ENCODE data around the gene MYO18B.

GRCh38 chr22:25874327-25874726, 132.3 kb downstream of the MYO18B start:
- TF ChIP-seq SIN3A (IDR thresholded peaks at IDR 0.05; ENCODE audit: borderline replicate concordance, insufficient read depth, low read length) = no peak
- TF ChIP-seq TAF1 (IDR thresholded peaks at IDR 0.05; ENCODE audit: borderline replicate concordance, insufficient read depth, low read length) = no peak
- no peak for TF ChIP-seq POLR2AphosphoS5 (IDR thresholded peaks at IDR 0.05; ENCODE audit: low read depth, low read length)
- TF ChIP-seq, protein P1, sequence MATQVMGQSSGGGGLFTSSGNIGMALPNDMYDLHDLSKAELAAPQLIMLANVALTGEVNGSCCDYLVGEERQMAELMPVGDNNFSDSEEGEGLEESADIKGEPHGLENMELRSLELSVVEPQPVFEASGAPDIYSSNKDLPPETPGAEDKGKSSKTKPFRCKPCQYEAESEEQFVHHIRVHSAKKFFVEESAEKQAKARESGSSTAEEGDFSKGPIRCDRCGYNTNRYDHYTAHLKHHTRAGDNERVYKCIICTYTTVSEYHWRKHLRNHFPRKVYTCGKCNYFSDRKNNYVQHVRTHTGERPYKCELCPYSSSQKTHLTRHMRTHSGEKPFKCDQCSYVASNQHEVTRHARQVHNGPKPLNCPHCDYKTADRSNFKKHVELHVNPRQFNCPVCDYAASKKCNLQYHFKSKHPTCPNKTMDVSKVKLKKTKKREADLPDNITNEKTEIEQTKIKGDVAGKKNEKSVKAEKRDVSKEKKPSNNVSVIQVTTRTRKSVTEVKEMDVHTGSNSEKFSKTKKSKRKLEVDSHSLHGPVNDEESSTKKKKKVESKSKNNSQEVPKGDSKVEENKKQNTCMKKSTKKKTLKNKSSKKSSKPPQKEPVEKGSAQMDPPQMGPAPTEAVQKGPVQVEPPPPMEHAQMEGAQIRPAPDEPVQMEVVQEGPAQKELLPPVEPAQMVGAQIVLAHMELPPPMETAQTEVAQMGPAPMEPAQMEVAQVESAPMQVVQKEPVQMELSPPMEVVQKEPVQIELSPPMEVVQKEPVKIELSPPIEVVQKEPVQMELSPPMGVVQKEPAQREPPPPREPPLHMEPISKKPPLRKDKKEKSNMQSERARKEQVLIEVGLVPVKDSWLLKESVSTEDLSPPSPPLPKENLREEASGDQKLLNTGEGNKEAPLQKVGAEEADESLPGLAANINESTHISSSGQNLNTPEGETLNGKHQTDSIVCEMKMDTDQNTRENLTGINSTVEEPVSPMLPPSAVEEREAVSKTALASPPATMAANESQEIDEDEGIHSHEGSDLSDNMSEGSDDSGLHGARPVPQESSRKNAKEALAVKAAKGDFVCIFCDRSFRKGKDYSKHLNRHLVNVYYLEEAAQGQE (IDR thresholded peaks at IDR 0.05; ENCODE audit: insufficient read depth in 1 of 2, low read depth in 2 of 2, low read length in 2 of 2) = no peak

Measured in PFSK-1 (cell line).